ENCODE data around the gene SRXN1.

SRXN1 gene

DNA sequence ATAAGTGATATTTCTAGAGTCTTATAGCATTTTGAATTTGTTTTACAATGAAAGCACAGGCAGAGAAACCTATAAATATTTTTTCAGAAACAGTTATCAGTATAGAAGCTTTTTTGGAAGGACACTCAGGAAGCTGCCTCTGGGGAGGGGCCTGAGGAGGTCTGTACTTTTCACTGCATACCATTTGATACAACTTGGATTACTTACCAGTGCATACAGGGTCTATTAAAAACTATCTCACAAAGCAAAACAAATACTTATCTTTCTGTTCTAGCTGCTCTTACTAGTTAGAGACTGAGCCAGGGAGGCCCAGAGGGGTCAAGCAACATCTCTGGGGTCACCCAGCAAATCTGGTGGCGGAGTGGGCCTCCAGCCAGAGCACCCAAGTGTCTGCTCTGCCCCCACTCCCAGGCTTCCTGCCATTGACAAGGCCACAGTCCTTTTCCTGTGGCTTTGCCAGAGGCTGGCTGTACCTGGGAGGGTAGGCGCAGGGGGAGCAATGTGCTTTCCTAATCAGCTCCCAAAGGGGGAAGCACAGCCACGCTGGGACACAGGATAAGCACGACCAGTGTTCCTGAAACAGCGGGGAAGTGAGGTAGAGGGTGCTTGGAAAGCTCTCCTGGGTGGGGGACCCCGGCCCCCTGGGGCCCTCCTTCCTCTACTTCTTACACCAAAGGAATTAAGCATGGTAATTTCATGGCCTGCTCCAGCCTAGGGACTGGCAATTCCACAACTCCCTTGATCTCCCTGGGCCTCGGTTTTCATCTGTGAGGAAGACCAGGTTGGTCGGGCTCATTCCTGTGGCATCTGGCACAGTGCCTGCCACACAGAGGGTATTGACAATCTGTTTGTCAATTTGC is 50.7 kb downstream of the SRXN1 start:
- no peak for DNase-seq

DNA sequence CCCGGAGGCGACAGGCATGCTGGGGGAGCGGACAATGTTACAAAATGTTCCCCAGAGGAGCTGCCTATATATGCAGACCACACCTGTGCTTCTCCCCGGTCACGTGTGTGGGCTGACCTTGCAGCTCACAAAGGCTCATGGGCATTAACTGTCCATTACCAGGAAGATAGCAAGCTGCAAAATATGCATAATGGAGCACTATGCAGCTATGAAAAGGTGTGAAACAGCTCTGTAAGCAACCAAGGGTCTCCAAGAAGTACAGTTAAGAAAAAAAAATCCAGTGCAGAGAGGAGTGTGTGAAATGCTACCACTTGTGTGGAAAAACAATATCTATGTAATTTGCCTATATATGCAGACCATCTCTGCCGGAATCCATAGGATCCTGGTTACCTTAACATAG is 52.3 kb downstream of the SRXN1 start:
- no peak for DNase-seq

DNA sequence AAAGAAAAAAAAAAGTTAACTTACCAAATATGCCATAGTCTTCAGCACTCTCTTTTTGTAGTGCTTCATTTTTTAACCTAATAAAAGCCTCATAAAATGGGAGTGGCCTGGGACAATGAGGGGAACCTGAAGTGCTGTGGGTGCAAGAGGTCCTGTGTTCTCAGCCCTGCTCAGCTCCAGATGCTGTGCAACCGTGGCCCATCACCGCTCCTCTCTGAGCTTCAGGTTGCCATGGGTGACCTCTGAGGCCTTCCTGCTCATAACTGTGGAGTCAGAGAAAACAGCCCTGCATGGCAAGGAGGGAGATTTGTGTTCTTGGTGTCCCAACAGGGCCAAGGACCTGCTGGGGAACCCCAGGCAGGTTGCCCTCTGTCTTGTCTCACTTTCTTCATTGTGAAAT is 52.9 kb downstream of the SRXN1 start:
- DNase-seq: no peak

DNA sequence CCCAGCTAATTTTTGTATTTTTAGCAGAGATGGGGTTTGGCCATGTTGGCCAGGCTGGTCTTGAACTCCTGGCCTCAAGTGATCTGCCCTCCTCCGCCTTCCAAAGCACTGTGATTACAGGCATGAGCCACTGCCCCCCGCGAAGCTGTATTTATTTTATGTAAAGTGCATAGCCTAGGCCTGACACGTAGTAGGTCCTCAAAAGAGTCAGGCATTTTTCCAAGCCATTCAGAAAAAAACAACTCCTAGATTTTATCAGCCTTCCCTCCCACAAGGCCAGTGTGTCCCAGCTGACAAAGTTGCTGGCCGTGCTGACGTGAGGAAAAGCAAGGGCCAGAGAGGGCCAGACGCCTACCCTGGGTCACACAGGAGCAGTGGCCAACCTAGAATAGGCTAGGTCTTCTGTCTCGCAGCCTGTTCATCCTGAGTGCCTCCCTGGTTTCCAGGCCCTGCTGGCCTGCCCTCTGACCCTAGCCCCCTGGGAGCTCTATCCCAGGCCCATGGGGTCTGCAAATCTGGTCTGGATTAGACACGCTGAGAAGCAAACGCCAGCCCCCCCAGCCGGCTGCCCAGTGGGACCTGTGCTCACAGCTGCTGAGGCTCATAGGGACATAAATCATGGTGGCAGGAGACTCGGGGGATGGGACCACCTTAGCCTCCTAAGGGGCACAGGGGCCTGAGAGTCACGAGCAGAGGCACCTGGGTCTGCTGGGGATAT is 54.7 kb downstream of the SRXN1 start:
- no peak for DNase-seq

DNA sequence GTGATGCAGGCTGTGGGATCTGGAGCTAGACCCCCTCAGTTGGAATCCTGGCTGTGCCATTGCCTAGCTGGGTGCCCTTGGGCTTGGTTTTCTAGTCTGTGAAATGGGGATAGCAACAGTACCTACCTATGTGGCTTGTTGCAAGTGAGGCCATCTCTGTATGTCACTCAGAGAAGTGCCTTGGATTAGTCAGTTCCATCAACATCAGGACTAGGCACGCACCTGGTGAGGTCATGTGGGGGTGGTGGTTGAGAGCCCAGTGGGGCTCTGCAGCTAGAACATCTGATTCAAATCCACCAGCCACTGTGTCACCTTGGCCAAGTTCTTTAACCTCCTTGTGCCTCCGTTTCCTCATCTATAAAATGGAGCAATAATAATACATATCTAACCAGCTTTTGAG is 55.4 kb downstream of the SRXN1 start:
- no peak for DNase-seq
